HG02970 (cell line): ENCODE measurements around the gene MICAL3.

Source experiments
- ATAC-seq: cut with Tn5 transposase; IDR thresholded peaks from one replicate; pipeline ENCODE4 v1.9.1; 2021; ENCODE audit warnings: mild to moderate bottlenecking, moderate library complexity, moderate number of reproducible peaks; ENCODE audit not compliant: unreplicated experiment, low FRiP score

MICAL3 gene

GRCh38 chr22:17807086-17807485 lies 217.3 kb downstream of the MICAL3 start:
- no peak for ATAC-seq

GRCh38 chr22:17806437-17806836 lies 217.9 kb downstream of the MICAL3 start:
- no peak for ATAC-seq

GRCh38 chr22:17804331-17805080 lies 219.9 kb downstream of the MICAL3 start:
- no peak for ATAC-seq

- no peak for ATAC-seq
These were observed 220.6 kb downstream of the MICAL3 start for GRCh38 chr22:17803609-17804270.

GRCh38 chr22:17802822-17803221 lies 221.5 kb downstream of the MICAL3 start:
- no peak for ATAC-seq

GRCh38 chr22:17802411-17802810 lies 221.9 kb downstream of the MICAL3 start:
- ATAC-seq, result no peak

- ATAC-seq, result no peak
These were observed 226.4 kb downstream of the MICAL3 start for GRCh38 chr22:17797721-17798559.

GRCh38 chr22:17796695-17797094 lies 227.7 kb downstream of the MICAL3 start:
- no peak for ATAC-seq

GRCh38 chr22:17795661-17796548 lies 228.5 kb downstream of the MICAL3 start:
- no peak for ATAC-seq

- ATAC-seq, result no peak
These were observed 229.4 kb downstream of the MICAL3 start for GRCh38 chr22:17794726-17795542.

- ATAC-seq, result no peak
These were observed 231.4 kb downstream of the MICAL3 start for GRCh38 chr22:17792854-17793434.

- ATAC-seq, result no peak
These were observed 232.1 kb downstream of the MICAL3 start for GRCh38 chr22:17792299-17792698.

- ATAC-seq, result no peak
These were observed 233.2 kb downstream of the MICAL3 start for GRCh38 chr22:17791196-17791595.

- no peak for ATAC-seq
These were observed 234.8 kb downstream of the MICAL3 start for GRCh38 chr22:17789379-17790200.

- no peak for ATAC-seq
These were observed 235.6 kb downstream of the MICAL3 start for GRCh38 chr22:17788528-17789378.

GRCh38 chr22:17787716-17788330 lies 236.5 kb downstream of the MICAL3 start:
- ATAC-seq, result no peak

GRCh38 chr22:17787241-17787640 lies 237.1 kb downstream of the MICAL3 start:
- ATAC-seq, result no peak
